Right ventricle myocardium superior (tissue), 1 donor: ENCODE data around the gene TOP3A. TPM values are rescaled to one million over a fixed set of nuclear protein-coding genes. Genes with fewer than 3 reads are reported as not detected.
"Not testable (repeated sequence)": the region's sequence is repeated elsewhere in the genome, so short reads cannot be mapped to it uniquely, and the experiment has no call there.

Experiments used
- ATAC-seq: fragments of 200-7000 bp; cut with Tn5 transposase; one replicate; pipeline ENCODE4 v1.9.1; 2020; ENCODE audit warnings: mild to moderate bottlenecking; ENCODE audit not compliant: poor library complexity
- DNase-seq: peaks from one replicate; pipeline ENCODE4 v3.0.0-alpha.2; 2020
- intact Hi-C: fragments of 100-400 bp; cut with DNase I; formaldehyde crosslinking; loops from one replicate; pipeline ENCODE4 v1.11.2; 2022
- long read RNA-seq: library from polyadenylated mRNA; unstranded; transcript quantifications from one replicate; pipeline ENCODE4 v2.0.0, GENCODE V29; 2021
- total RNA-seq: library from RNA; stranded (reverse); fragmentation: NEBNext Ultra II Directional; extraction: Animal tissue kit (Norgen Biotek cat#: 25700); gene quantifications from one replicate; pipeline ENCODE4 v1.2.1, GENCODE V29; 2021
- donor health status: DM: no; HTN: yes; CAD: no; lungs with severe emphysema.

The TOP3A gene
- total RNA-seq, result 8.1 TPM
- long read RNA-seq, full-length matches to known transcripts, result 2 of 7 reads
- long read RNA-seq, partial matches to known transcripts, result 4 of 7 reads
- long read RNA-seq, other reads (novel, unspliced or antisense), result 1 of 7 reads

DNA sequence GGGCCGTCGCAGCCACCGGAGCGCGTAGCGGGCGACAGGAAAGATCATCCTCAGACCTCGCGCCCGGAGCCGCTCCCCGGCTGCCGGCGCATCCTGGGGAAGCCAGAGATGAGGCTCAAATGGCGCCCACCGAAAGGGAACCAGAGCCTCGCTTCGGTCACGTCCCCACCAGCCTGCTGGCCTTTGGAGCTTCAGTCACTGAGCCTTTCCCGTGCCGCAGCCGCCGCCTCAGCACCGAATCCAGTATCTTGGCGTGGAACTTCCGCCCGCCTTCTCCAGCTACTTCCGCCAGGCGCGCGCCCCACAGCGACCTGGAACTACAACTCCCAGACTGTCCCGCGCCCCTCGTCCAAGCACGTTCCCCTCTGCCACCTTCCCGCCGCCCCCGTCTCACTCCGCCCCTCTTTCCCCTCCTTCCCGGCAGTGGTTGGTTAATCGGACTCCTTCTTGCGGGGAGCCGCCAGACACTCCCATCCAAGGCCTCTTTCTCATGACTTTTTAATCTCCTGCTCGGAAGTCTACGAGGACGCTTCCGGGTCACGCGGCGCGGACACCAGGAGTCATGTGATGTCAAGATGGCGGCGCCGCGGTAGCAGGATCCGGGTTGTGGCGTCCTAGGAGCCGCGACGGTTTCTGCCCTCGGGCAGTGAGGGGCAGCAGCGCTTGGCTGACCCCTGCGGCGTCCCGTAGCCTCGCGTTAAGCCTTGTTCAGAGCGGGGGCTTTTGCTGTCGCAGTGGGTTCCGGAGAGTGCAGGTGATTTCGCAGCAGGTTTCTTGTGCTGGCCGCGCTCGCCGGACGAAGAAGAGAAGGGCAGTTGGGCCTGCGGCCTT, at the start of gene TOP3A, which contains the start of gene SMCR8:
TSS of gene TOP3A (minus strand) at position 264 of the 831 bp plus-strand sequence. CDS start at position 48, 216 bp downstream.
TSS of gene SMCR8 (plus strand) at position 563 of the 831 bp plus-strand sequence. CDS start 497 bp downstream, outside the sequence.
- intact Hi-C loops, result no loop called here
- DNase-seq, result peak; percentile 98
- ATAC-seq, result peak; percentile 98

GRCh38 chr17:18364166-18364565, 49.4 kb upstream of the TOP3A start:
- ATAC-seq, result no peak
- no peak for DNase-seq
- intact Hi-C loops, result no loop called here

GRCh38 chr17:18363101-18364049, 48.6 kb upstream of the TOP3A start, which contains the start of gene SHMT1:
TSS of gene SHMT1 (minus strand) at chr17:18363550. CDS start at chr17:18355981, 7,569 bp downstream.
- intact Hi-C loops, result no loop called here
- ATAC-seq (peak; percentile 100), DNase-seq (peak; percentile 98)

DNA sequence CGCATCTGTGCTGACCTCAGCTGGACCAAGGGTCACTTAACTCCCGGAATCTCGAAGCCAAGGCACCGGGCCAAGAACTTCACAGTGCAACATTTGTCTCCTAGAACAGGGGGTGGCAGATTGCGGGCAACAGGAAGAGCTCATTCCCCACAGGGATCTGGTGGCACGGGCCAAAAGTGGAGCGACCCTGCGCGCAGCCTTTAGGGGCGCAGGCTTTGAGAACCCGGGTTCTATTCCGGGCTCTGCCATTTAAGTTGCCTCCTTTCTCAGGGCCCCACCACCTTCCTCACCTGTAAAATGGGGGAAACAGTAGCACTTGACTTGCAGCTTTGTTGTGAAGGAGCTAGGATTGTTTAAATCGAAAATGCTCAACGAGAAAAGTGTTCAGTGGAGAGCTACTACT, 47.9 kb upstream of the TOP3A start:
- peak; percentile 88 for DNase-seq
- intact Hi-C loops, result no loop called here
- ATAC-seq, result peak; percentile 51

DNA sequence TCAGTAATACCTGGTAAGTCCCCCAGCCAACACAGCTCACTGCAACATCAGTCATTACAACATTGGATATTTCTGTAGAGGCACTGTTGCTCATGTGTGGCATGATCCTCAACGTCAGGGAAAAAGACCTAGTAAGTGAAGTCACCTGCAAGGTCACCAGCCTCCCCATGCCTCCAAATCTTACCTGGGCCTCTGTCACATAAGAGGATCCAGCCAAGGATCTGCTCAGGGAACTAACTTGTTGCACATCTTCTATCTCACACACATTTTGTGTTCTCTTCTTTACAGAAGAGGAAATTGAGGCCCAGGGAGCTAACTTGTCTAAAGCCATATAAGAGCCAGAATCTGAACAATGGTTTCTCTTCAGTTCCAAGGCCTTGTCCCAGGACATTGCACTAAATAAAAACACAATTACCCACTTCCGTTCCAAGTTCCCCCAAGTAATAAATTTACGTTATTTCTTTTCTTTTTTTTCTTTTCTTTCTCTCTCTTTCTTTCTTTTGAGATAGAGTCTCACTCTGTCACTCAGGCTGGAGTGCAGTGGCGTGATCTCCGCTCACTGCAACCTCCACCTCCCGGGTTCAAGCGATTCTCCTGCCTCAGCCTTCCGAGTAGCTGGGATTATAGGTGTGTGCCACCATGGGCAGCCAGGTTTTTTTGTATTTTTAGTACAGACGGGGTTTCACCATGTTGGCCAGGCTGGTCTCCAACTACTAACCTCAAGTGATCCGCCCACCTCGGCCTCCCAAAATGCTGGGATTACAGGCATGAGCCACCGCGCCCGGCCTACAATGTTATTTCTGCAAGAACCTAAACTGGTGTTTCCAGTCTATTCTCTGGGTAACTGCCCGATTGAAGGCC, 47.3 kb upstream of the TOP3A start:
- ATAC-seq (no peak), DNase-seq (no peak)
- intact Hi-C loops, result no loop called here

GRCh38 chr17:18360518-18360917, 45.7 kb upstream of the TOP3A start:
- no peak for DNase-seq
- ATAC-seq, result no peak
- intact Hi-C loops, result no loop called here

DNA sequence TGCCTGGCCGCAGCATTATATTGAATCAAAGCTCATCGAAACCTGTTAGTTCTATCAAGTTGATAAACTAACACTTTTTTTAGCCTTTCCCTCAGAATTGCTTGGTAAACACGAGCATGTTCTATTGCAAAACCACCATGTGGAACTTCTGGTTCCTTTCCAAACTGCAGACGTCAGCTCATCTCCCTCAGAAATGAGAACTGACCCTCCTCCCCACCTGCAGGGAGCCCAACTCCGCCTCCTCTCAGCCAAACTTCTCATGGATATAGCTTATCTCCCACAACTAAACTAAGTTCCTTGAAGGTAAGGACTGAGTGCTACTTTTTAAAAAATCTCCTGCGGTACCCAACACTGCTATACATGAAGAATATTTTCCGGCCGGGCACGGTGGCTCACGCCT, 41.8 kb upstream of the TOP3A start:
- intact Hi-C loops, result no loop called here
- ATAC-seq (peak; percentile 88), DNase-seq (peak; percentile 61)

- ATAC-seq (no peak), DNase-seq (peak; percentile 4)
Measured at GRCh38 chr17:18353541-18353940, 38.7 kb upstream of the TOP3A start.

DNA sequence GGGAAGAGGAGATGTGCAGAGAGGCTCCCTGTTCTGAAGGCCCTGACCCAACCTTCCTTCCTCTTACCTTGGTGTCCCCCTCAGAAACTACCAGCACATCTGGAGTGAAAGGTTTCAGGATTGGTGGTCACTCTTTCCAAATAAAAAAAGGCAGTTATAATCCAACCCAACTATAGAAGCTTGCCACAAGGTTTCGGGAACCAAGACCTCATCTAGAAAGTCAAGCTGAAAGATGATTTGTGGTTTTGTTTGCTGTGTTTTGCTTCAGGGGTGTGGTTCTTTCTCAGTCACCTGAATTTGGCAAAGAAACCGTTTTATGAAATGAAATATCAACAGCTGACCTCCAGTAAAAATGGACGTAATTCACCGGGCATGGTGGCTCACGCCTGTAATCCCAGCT, 29.2 kb upstream of the TOP3A start:
- intact Hi-C loops, result no loop called here
- no peak for ATAC-seq
- no peak for DNase-seq

More at GRCh38 chr17:18353541-18353940, 38.7 kb upstream of the TOP3A start:
- intact Hi-C loops, result no loop called here

- ATAC-seq, result no peak
- intact Hi-C loops, result no loop called here
- no peak for DNase-seq
Measured at GRCh38 chr17:18339933-18340332, 25.1 kb upstream of the TOP3A start.

GRCh38 chr17:18338158-18338557, 23.4 kb upstream of the TOP3A start:
- DNase-seq, intact Hi-C loops, ATAC-seq: not testable (repeated sequence)

DNA sequence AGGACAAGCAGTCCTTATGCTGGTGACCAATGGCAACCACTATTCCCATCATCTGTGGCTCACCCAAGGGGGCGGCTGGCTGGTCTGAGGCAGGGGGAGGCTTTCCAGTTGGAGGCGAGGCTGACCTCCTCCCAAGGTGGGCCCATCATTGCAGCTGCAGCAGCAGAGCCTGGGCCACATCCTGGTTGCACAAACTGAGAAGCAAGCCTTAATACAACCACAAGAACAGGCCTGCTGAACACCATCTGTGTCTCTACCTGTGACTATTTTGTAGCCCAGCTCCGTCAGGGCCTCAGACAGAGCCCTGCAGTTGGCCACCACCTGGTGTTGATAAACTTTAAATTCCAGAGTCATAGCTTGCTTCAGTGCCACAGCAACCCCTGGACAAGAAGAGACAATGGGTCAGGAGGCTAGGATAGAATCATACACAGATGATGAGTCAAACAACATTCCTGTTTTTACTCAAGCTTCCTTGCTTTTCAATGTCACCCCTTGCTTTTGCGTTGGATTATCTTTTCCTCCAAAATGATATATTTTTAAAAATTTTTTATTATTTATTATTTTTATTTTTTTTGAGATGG, 18.2 kb upstream of the TOP3A start:
- DNase-seq, result no peak
- no peak for ATAC-seq
- intact Hi-C loops, result no loop called here

- DNase-seq, result no peak
- no peak for ATAC-seq
- intact Hi-C loops, result no loop called here
Measured at GRCh38 chr17:18331879-18332278, 17.1 kb upstream of the TOP3A start.

GRCh38 chr17:18328643-18329204, 13.9 kb upstream of the TOP3A start:
- no peak for ATAC-seq
- intact Hi-C loops, result no loop called here
- DNase-seq, result no peak

DNA sequence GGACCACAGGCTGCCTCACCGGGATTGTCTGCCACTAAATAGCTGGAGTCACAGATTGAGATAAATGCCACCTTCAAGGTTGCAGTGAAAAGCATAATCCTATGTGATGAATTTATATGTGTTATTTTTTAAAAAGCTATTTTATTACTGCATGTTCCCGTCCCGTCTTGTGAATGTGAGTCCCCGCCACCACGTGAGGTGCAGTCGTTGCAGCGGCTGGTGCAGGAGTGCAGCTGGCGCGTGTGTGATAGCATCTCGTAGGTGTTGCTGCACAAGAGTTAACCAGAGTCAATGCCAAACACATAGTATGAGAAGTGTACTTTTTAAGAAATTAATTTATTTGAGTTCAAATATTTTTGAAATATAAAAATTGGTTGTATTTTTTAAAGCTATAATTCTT, 12.8 kb upstream of the TOP3A start:
- intact Hi-C loops, result no loop called here
- DNase-seq (no peak), ATAC-seq (no peak)

DNA sequence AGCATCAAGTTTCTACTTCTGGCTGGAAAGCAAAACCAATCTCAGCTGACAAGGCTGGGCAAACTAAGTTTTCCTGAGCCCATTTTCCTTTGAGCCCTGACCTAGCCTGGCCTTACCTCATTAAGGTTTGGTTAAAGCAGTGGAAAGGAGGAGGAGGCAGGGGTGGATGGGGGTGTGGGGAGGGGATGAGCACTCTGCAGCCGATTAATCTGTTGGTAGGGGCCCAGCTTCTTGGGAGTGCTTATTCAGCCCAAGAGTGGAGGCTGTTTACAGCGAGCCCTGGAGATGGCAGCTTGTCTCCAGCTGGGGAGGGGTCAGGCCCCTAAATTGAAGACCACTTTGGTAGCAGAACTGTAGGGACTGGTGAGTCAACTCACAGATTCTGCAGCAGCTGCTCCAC, 12.3 kb upstream of the TOP3A start:
- no peak for DNase-seq
- intact Hi-C loops, result no loop called here
- no peak for ATAC-seq

DNA sequence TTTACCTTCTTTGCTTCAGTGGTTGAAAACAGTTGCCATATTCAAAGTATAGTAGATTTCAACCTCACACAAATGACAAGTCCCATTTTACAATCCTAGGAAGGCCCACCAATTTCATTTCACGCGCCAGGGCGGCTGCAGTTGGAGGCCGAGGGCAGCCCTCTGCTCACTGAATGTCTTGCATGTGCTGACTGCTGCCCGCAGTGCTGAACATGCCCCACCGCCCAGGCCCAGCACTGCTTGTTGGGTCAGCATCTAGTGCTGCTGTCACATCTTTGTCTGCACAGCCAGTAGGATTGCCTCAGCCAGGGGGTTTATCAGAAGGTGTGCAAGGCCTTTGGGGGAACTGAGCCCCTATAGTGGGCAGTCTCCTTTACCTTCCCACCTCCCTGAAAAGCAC, 11.8 kb upstream of the TOP3A start:
- no peak for DNase-seq
- intact Hi-C loops, result no loop called here

GRCh38 chr17:18326039-18326438, 11.2 kb upstream of the TOP3A start:
- intact Hi-C loops, result no loop called here
- no peak for DNase-seq
- no peak for ATAC-seq

More for the DNA sequence above, 11.8 kb upstream of the TOP3A start:
- ATAC-seq, result no peak
